K562 treated with DMSO at 1 percent for 4 hours (cell line): Measurements from ENCODE around the gene HMGN3. TPM values are rescaled to one million over a fixed set of nuclear protein-coding genes. Genes with fewer than 3 reads are reported as not detected.

Experiments used
- total RNA-seq: library from RNA; unstranded; fragments of 300-600 nt; gene quantifications from 2 replicates; pipeline ENCODE4 v1.2.3, GENCODE V29; 2022; ENCODE audit not compliant: insufficient read depth

The HMGN3 gene
- 24.8 and 35.5 TPM in 2 replicates for total RNA-seq

DNA sequence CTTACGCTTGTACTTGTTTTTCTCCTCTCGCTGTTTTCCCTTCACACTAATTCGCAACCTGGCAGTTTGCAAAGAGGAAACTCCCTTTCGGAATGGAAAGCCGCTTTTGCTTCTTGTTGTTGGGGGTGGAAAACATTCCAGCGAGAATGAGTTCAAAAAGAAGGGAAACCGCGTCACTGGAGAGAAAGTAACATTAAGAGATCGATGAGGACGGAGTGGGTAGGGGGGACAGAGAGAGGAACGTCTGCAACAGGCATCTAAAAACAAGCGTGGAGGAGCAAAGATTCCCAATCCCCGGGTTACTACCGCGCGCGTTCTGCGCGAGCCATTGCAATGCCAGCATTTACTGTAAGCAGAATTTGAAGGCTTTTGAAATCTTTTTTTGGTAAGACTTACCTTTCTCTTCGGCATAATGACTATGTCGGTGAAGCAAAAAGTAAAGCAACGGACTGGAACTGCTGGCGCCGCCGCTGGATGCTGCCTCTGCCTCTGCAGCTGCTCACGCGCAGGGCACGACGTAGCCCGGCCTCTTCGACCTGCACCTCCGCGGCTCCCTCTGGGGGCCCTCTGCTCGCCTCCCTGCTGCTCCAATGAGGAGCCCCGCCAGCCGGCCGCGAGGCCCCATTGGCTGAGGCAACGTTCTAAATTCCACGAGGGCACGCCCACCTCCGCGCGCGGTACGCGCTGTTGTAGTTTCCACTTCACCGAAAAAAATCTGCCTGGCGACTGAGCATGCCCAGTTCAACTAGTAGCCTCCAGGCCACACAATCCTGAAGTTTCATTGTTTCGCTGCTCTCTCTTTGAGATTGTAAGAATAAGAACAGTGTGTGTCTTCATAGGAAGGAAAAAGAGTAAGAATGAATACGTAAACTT lies at the start of gene HMGN3:
HMGN3 (minus strand) TSS at position 533 of the 873 bp plus-strand sequence.

Other genes with a start within 250 kb of the HMGN3 start
- gene PHIP, start 156.4 kb downstream of the HMGN3 start, total RNA-seq, result 7.5 and 10.3 TPM in 2 replicates